Measurements from ENCODE around the gene PNPLA7. TPM values are rescaled to one million over a fixed set of nuclear protein-coding genes. Genes with fewer than 3 reads are reported as not detected.
A peak's percentile ranks its signal among the peaks of the same experiment; 100 is the strongest.

PNPLA7 gene
- total and polyA plus RNA-seq, 2 of the 13 experiments (the other 11 are each of a cell fraction or from before 2014, with no cell fraction given) = 0.42 to 1.5 TPM

GRCh38 chr9:137478962-137479861, 71.0 kb downstream of the PNPLA7 start (continued):
- TF ChIP-seq ZNF687 (CRISPR knock-in tag; IDR thresholded peaks at IDR 0.05) (peak; percentile 88), HBP1 (CRISPR knock-in tag; IDR thresholded peaks at IDR 0.05; ENCODE audit: low read depth) (no peak), NFKBIZ (CRISPR knock-in tag; IDR thresholded peaks at IDR 0.05) (no peak), ZNF513 (CRISPR knock-in tag; conservative IDR thresholded peaks at IDR 0.05) (no peak)

All from HepG2 (cell line).